Measurements from ENCODE around the gene PRR15L.

DNA sequence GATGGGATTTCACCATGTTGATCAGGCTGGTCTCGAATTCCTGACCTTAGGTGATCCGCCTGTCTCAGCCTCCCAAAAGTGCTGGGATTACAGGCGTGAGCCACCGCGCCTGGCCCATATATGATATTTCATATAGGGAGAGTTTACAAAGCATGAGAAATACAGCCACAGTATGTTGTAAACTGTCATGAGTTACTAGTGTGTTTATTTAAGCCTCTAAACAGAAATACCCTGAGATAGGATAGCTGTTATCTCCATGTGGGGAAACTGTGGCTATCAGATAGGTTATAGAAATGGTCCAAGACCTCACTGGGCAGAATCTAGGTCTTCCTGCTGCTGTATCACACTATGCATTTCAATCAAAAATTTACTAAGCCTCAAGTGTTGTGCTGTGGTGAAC, 11.2 kb upstream of the PRR15L start:
- TF ChIP-seq, protein P1, sequence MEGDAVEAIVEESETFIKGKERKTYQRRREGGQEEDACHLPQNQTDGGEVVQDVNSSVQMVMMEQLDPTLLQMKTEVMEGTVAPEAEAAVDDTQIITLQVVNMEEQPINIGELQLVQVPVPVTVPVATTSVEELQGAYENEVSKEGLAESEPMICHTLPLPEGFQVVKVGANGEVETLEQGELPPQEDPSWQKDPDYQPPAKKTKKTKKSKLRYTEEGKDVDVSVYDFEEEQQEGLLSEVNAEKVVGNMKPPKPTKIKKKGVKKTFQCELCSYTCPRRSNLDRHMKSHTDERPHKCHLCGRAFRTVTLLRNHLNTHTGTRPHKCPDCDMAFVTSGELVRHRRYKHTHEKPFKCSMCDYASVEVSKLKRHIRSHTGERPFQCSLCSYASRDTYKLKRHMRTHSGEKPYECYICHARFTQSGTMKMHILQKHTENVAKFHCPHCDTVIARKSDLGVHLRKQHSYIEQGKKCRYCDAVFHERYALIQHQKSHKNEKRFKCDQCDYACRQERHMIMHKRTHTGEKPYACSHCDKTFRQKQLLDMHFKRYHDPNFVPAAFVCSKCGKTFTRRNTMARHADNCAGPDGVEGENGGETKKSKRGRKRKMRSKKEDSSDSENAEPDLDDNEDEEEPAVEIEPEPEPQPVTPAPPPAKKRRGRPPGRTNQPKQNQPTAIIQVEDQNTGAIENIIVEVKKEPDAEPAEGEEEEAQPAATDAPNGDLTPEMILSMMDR (IDR thresholded peaks at IDR 0.05) = no peak
- TF ChIP-seq POLR2A (IDR thresholded peaks at IDR 0.05) = no peak

Measured in lower leg skin (tissue), 3 donors.